Measurements from ENCODE around the gene CST7.

Gene CST7

DNA sequence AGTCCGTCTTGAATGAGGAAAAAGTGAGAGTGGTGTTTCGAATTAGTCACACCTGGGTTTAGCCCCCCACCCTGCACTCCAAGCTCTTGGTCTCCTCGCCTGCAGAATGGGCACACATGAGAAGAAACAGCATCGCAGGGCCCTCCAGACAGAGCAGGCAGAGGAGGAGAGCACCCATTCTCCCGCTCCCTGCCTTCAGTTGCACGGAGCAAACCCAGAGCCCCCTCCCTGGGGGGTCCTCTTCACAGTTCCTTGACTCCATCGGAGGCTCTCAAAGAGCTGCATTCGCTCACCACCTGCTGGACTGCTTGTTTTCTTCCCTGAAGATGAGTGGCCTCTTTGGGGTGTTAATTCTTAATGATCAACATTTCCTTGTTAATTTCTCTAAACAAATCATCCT lies 5.1 kb downstream of the CST7 start:
- Histone ChIP-seq H3K4me3 (replicated peaks; ENCODE audit: insufficient read depth, low read length) (no peak overlapping the region), H3K27ac (replicated peaks) (peak overlapping the region; percentile 30; the same call in 1 of the 2 replicates), H3K27me3 (ENCODE audit: insufficient read depth, poor library complexity, severe bottlenecking) (no peaks in the 10 kb centered on the region)
- no peak for DNase-seq (ENCODE audit: low read depth in 1 of 2, low spot score in 1 of 2)
- TF ChIP-seq, protein P1, sequence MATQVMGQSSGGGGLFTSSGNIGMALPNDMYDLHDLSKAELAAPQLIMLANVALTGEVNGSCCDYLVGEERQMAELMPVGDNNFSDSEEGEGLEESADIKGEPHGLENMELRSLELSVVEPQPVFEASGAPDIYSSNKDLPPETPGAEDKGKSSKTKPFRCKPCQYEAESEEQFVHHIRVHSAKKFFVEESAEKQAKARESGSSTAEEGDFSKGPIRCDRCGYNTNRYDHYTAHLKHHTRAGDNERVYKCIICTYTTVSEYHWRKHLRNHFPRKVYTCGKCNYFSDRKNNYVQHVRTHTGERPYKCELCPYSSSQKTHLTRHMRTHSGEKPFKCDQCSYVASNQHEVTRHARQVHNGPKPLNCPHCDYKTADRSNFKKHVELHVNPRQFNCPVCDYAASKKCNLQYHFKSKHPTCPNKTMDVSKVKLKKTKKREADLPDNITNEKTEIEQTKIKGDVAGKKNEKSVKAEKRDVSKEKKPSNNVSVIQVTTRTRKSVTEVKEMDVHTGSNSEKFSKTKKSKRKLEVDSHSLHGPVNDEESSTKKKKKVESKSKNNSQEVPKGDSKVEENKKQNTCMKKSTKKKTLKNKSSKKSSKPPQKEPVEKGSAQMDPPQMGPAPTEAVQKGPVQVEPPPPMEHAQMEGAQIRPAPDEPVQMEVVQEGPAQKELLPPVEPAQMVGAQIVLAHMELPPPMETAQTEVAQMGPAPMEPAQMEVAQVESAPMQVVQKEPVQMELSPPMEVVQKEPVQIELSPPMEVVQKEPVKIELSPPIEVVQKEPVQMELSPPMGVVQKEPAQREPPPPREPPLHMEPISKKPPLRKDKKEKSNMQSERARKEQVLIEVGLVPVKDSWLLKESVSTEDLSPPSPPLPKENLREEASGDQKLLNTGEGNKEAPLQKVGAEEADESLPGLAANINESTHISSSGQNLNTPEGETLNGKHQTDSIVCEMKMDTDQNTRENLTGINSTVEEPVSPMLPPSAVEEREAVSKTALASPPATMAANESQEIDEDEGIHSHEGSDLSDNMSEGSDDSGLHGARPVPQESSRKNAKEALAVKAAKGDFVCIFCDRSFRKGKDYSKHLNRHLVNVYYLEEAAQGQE (IDR thresholded peaks at IDR 0.05; ENCODE audit: insufficient replicate concordance, low read depth) = no peak
- TF ChIP-seq SPI1 (IDR thresholded peaks at IDR 0.05; ENCODE audit: borderline replicate concordance, low read depth) (no peak), POLR2AphosphoS5 (IDR thresholded peaks at IDR 0.05; ENCODE audit: low read depth) (no peak), GABPA (IDR thresholded peaks at IDR 0.05; ENCODE audit: low read depth) (no peak)
- TF ChIP-seq, protein P2, sequence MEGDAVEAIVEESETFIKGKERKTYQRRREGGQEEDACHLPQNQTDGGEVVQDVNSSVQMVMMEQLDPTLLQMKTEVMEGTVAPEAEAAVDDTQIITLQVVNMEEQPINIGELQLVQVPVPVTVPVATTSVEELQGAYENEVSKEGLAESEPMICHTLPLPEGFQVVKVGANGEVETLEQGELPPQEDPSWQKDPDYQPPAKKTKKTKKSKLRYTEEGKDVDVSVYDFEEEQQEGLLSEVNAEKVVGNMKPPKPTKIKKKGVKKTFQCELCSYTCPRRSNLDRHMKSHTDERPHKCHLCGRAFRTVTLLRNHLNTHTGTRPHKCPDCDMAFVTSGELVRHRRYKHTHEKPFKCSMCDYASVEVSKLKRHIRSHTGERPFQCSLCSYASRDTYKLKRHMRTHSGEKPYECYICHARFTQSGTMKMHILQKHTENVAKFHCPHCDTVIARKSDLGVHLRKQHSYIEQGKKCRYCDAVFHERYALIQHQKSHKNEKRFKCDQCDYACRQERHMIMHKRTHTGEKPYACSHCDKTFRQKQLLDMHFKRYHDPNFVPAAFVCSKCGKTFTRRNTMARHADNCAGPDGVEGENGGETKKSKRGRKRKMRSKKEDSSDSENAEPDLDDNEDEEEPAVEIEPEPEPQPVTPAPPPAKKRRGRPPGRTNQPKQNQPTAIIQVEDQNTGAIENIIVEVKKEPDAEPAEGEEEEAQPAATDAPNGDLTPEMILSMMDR (IDR thresholded peaks at IDR 0.05; ENCODE audit: insufficient read depth, low read length) = no peak

DNA sequence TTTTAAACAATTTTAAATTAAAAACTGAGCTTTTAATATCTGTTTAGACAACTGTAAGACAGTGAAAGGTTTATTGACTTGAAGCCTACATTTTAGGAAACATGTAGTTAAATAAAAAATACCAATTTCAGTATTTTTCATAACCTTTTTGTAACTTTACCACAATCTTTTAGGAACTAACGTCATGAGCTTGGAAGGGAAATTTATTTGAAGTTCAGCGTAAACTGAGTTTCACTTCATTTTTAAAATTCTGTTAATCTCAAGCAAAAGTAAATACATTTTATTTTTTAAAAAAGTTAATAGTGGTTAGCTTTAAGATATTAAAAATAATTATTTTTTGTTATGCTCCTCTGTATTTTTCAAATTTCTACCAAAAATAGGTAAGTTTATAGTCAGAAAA lies 5.5 kb downstream of the CST7 start:
- H3K27me3 ChIP-seq (ENCODE audit: insufficient read depth, poor library complexity, severe bottlenecking) = no peaks in the 10 kb centered on the region
- no peak for TF ChIP-seq POLR2AphosphoS5 (IDR thresholded peaks at IDR 0.05; ENCODE audit: low read depth)
- TF ChIP-seq GABPA (IDR thresholded peaks at IDR 0.05; ENCODE audit: low read depth) = no peak
- TF ChIP-seq, protein P1 (IDR thresholded peaks at IDR 0.05; ENCODE audit: insufficient replicate concordance, low read depth) = no peak
- TF ChIP-seq SPI1 (IDR thresholded peaks at IDR 0.05; ENCODE audit: borderline replicate concordance, low read depth) = no peak
- TF ChIP-seq, protein P2 (IDR thresholded peaks at IDR 0.05; ENCODE audit: insufficient read depth, low read length) = no peak
- no peak for DNase-seq (ENCODE audit: low read depth in 1 of 2, low spot score in 1 of 2)
- no peak overlapping the region for H3K4me3 ChIP-seq (replicated peaks; ENCODE audit: insufficient read depth, low read length)
- H3K27ac ChIP-seq (replicated peaks) = peak overlapping the region; percentile 30

DNA sequence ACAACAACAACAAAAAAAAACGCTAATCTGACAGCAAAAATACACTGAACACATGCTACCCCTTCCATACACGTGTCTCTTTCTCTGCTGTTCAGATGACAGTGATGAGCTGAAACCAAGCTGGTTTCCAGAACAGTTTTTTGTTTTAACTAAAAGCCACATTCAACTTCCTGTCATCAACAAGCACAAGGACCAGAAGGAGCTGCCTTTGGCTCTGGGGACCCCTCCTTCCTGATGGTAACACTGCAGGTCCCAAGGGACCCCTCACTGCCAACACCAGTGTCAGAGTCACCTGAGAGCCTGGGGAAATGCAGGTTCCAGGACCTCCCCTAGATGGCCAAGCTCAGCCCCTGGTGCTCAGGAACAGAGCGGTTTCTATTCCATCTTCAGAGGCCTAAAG lies 6.0 kb downstream of the CST7 start:
- Histone ChIP-seq H3K27me3 (ENCODE audit: insufficient read depth, poor library complexity, severe bottlenecking) (no peaks in the 10 kb centered on the region), H3K4me3 (replicated peaks; ENCODE audit: insufficient read depth, low read length) (no peak overlapping the region), H3K27ac (replicated peaks) (peak overlapping the region; percentile 30)
- TF ChIP-seq GABPA (IDR thresholded peaks at IDR 0.05; ENCODE audit: low read depth) (no peak), POLR2AphosphoS5 (IDR thresholded peaks at IDR 0.05; ENCODE audit: low read depth) (no peak), SPI1 (IDR thresholded peaks at IDR 0.05; ENCODE audit: borderline replicate concordance, low read depth) (no peak)
- TF ChIP-seq, protein P2 (IDR thresholded peaks at IDR 0.05; ENCODE audit: insufficient read depth, low read length) = no peak
- TF ChIP-seq, protein P1 (IDR thresholded peaks at IDR 0.05; ENCODE audit: insufficient replicate concordance, low read depth) = no peak
- DNase-seq (ENCODE audit: low read depth in 1 of 2, low spot score in 1 of 2) = no peak
